NCI-H2081 (cell line): ENCODE measurements around the gene RAP1B.
"Not testable (repeated sequence)": the region's sequence is repeated elsewhere in the genome, so short reads cannot be mapped to it uniquely, and the experiment has no call there.

ENCODE experiments used
- DNase-seq, 2 experiments: peaks; one replicate each; lab custom pipeline; 2025; lab: John Stamatoyannopoulos, UW

RAP1B gene

DNA sequence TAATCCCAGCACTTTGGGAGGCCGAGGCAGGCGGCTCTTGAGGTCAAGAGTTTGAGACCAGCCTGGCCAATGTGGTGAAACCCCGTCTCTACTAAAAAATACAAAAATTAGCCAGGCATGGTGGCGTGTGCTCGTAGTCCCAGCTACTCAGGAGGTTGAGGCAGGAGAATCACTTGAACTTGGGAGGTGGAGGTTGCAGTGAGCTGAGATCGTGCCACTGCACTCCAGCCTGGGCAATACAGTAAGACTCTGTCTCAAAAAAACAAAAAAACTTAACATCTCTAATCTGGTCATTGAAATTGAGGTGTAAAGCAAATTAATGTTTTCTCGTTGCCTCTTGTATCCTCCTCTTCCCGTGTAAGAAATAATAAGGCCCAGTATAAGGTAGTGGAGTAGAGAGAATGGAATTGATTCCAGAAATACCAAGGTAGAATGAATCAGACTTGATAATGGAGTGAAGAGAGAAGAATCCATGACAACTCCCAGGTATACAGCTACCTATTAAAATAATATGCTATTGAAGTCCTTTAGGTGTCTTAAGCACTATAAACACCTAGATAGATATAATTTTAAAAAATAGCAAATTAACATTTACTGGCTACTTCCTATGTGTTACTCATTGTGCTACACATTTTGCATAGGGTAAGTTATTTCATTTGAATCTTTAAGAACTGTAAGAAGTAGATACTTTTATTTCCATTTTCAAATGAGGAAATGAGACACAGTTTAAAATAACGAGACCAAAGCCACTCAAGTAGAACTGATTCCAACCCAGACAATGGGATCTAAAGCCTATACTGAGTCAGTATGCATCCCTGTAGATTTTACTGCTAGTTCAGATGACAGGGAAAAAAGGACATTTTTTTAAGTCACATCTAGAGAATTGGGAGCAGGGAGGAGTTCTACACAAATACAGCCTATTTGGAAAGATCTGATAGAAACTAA is 23.2 kb downstream of the RAP1B start:
- DNase-seq: no peak

DNA sequence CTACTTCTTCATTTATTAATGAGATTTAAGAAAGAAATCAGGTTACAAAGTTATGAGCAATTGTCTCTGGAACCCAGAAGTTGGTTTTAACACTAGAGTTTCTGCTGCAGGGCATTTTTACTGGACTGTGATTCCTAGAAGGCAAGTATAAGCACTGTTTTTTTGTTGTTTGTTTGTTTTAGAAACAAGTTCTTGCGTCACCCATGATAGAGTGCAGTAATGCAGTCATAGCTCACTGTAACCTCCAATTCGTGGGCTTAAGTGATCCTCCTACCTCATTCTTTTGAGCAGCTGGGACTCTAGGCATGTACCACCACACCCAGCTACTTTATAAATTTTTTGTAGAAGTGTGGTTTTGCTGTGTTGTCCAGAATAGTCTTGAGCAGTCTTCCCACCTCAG is 25.6 kb downstream of the RAP1B start:
- DNase-seq: no peak

DNA sequence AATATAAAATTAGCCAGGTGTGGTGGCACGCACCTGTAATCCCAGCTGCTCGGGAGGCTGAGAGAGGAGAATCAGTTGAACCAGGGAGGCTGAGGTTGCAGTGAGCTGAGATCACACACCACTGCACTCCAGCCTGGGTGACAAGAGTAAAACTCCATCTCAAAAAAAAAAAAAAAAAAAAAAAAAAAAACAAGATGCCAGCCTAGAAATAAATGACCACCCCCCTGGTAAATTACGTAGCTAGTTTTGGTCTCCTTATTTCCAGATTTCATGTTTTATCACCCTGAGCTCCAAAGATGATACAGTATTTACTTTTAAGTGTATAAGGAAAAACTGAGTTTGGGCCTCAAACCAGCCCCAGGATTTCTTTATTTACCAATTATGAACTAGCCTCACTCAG is 26.7 kb downstream of the RAP1B start:
- DNase-seq: not testable (repeated sequence)

DNA sequence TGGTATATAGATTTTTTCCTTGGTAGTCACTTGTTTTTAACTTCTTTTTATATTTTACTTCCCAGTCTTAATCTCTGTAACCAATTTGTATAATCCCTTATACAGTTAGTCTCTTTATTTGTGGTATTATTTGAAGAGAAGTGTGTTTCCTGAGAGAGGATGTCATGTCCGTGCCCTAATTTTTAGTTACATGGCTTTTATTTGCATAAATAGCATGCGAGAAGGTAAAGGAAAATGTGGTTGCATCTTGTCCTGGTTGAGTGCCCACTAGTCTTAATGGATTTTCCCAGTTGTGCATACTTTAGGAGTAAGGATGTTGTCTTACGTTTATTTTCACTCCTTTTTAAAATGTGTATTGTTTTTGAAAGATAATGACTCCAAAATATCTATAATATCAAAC is 27.5 kb downstream of the RAP1B start:
- DNase-seq: no peak

DNA sequence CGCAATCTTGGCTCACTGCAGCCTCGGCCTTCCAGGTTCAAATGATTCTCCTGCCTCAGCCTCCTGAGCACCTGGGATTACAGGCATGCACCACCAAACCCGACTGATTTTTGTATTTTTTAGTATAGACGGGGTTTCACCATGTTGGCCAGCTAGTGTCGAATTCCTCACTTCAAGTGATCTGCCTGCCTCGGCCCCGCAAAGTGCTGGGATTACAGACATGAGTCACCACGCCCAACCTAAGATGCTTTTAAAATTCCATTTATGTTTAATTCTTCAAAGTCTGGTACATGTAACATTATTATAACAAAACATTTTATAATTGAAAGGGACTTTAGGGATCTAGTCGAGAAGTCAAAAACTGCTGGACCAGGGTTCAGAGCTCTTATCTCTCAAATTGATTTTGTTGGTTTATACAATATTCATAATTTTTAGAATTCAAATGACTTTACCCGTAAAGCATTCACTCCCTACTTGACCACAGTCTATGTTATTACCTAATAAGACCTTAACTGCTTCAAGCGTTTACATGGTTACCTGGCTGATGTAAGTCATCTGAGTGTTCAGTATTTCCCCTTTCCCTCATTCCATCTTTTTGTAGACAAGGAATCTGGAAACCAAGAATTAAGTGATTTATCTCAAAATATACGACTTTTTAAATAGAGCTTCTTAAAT is 28.2 kb downstream of the RAP1B start:
- DNase-seq: no peak

DNA sequence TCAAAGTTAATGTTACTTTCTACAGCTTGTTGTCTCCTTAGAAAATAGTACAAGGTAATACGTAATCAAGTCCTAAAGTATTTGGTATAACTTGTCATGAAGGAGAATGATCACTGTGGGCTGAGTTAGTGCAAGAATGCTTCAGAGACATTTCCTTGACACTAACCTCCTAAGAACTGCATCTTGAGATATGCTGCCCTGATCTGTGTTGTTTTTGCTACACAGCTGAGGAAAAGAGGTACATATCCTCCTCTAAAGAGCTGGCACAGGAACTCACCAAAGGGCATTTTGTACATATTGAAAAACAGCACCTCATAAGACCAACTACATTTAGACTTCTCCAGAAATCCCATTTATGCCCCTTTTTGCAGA is 28.7 kb downstream of the RAP1B start:
- no peak for DNase-seq

DNA sequence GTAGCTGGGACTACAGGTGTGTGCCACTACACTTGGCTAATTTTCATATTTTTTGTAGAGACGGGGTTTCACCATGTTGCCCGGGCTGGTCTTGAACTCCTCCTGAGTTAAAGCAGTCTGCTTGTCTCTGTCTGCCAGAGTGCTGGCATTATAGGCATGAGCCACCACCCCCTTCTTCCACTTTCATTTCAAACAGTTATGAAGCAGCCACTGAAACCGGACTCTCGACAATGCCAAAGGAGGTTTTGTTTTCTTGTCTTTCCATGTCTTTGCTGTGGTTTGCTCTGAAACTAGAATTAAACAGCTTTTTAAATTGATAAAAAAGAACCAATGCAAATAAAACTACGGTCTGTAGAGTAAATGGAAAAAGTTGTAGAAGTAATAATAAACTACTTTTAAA is 30.4 kb downstream of the RAP1B start:
- no peak for DNase-seq

DNA sequence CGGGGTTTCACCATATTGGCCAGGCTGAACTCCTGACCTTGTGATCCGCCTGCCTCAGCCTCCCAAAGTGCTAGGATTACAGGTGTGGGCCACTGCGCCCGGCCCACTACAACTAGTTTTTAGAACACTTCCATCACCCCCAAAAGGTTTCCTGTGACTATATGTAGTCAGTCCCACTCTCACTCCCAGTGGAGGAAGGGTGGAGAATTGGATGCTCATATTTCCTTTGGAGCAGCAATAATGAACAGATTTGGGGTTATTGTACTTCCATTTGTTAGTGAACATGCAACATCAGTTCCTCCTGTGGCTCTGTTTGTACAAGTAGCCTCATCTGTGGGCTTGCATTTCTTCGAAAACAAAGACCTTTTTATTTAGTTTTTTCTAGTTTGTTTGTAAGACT is 35.8 kb downstream of the RAP1B start:
- no peak for DNase-seq

DNA sequence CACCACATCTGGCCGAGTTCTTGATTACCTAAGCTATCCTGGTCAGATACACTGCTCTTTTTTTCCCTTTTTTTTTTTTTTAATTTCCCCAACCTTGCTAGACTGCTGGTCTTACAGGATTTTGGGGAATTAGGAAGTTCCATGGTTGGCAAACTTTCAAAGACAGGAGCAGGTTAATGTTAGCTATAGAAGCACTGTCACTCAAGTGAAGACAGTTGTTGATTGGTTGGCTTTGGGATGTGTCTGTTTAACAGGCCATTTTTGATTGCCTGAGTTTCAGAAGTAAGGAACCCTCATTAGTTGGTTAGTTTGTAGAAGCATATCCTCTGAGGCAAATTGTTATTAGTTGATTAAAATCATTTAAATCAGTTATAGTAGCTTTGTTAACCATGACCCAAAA is 36.8 kb downstream of the RAP1B start:
- no peak for DNase-seq

DNA sequence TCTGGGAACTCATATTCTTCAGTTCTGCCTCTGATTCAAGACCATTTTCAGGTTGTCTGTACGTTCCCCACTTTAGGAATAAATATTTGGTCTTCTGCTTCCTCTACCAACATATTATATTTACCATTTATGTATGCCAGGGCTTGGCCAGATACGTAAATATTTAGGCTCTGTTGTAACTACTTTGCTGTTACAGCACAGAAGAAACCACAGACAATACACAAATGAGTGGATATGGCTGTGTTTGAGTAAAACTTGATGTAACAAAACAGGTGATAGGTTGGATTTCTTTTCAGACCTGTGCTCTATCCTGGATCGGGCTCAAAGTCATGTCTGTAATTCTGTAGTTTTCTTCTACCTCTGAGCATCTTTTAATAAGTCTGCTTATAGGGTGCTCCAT is 37.5 kb downstream of the RAP1B start:
- no peak for DNase-seq

DNA sequence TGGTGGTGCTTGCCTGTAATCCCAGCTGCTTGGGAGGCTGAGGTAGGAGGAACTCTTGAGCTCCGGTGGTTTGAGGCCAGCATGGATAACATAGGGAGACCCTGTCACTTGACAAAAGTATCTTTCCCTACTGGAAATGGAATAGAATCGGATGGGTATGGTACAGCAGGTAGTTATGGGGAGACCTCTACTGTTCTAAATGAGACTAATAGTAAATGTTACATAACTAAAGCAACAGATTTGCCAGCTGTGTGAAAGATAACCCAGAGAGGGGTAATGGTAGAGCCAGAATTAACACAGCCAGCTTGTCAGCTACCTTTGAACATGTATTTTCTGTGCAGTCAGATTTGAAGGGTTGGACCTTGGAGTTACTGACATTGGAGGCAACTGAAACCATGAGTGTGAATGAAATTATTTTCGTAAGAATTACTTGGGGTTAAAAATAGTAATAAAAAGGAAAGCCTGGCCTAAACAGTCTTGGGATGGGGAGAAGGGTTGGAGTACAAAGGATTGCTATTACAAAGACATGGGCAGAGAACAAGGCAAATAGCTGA is 54.4 kb downstream of the RAP1B start:
- DNase-seq: no peak

DNA sequence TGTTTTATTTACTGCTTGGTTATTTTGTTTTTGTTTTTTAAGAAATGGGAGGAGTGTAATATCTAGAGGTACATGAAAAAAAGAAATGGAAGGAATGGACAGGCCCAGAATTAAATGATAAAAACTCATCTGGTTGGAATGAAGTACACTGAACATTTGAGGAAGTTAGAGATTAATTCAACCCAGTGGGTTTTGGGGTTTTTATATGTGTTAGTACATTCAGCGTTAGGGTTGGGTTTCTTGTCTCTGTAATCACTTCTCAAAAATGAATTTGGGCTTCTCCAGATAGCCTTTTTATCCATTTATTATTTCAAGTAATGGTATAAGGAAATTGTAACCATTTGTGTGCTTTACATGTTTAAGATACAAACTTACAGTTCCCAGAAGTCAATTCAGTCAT is 56.6 kb downstream of the RAP1B start:
- DNase-seq: no peak

DNA sequence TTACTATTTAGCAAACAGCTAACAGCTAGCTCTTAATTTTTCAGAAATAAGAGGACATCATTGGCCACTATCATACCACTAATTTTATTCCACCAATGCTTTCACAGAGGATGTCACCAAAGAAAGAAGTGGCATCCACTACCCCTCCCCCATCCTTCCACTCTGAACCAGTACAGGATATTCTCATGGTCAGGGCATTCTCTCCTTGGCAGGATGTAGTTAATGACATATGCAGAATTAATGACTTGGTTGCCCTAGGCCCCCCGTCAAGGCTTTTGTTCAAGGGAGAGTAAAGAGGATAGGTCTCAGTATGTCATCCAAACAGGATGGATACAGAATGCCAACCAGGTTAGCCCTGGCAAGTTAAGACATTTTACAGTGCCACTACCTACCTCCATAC is 57.2 kb downstream of the RAP1B start:
- peak in 1 of 2 experiments; percentile 13 for DNase-seq

DNA sequence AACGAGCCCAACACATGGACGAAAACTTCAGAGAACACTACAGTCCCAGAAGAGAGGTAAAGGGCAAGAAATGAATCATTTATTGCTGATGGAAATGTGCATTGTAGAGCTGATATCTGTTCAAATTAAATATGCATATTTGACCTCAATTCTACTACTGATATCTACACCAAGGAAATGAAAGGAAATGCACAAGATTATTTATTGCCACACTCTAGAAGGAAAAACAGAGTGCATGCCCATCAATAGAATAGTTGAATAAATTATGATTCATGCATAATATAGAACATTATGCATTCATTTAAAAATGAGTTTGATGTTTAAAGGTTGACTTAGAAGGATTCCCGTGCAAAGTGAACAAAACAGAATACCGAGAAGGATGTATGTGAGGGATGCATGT is 60.5 kb downstream of the RAP1B start:
- DNase-seq: no peak

DNA sequence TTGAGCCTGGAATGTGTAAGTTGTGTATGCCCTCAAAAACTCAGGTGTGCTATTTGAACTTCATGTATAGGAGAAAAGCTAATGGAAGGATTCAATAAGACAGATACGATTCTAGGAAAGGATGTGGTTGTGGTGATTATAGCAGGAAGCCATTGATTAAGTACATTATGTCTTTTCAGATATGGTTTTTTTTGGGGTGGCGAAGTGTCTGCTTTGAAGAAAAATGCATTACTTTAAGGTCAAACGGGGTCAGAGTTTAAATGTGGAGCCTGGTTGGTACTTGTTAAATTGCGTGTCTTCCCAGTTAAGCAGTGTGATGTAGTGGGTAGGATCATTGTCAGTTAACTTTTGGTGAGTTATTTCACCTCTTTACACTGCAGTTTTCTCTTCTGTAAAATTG is 63.1 kb downstream of the RAP1B start:
- DNase-seq: no peak

DNA sequence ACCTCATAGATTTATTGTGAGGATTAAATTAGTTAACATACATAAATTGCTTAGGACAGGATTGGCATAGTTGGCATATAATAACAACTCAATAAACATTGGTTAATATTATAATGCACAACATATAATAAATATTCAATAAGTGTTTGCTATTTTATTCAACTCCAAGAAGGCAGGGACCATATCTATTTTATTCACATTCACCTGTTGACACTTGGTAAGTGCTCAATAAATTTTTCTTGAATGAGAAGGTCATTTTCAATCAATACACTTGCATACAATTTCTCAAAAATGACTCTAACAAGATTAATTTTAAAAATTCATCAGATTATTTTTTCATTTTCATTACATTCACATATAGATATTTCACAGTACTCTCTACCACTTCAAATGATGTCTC is 63.7 kb downstream of the RAP1B start:
- DNase-seq: no peak

DNA sequence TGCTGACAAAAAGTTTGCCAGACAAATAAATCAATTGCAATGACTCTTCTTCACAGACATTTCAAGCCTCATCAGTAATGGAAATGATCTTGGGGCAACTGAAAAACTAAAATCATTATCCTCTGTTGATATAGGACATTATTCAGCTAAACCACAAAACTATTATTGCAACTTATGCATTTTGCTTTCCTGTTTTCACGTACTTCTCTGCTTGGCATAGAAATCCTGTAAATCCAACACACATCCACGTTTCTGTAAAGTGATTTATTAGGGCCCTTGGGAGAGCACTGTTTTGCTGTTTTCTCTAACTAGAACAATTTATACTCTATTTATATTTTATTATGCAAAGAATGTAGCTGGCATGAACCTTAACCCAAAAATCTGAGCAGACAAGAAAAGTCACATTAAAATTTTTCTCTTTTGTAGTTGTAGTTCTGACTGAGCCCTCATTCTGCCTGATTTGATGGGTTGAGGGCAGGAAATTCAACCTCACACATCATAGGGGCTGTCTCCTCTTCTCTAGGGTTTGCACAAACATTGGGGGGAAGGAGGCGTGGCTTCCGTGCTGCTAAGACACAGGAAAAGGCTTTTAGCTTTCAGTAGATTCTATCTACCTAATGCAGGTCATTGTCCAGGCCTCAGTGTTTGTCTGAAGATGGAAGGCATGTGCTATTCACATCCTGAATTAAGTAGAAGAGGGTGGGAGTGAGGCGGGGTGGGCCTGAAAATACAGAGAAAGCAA is 64.6 kb downstream of the RAP1B start:
- DNase-seq: no peak

DNA sequence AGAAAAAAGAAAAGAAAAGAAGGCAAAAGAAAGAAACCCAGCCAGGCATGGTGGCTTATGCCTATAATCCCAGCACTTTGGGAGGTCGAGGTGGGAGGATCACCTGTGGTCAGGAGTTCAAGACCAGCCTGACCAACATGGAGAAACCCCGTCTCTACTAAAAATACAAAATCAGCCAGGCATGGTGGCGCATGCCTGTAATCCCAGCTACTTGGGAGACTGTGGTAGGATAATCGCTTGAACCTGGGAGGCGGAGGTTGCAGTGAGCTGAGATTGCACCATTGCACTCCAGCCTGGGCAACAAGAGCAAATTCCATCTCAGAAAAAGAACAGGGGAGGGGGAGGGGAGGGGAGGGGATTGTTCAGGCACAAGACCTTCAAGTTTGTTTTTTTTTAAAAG is 66.2 kb downstream of the RAP1B start:
- DNase-seq: not testable (repeated sequence)

DNA sequence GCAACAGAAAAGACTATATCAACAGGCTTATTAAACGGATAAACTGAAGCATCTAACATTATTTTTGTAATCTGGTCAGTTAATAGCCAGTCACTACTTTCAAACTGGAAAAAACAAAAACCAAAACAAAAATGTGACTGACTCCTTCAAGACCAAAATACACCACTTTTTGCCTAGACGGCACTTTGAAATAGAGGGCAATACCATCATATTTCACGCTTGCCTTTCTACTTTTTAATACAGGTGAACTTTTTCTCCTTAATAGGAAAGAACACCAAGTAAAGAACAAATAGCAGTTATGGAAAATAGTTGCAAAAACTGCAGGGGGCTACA is 75.5 kb downstream of the RAP1B start:
- DNase-seq: no peak

DNA sequence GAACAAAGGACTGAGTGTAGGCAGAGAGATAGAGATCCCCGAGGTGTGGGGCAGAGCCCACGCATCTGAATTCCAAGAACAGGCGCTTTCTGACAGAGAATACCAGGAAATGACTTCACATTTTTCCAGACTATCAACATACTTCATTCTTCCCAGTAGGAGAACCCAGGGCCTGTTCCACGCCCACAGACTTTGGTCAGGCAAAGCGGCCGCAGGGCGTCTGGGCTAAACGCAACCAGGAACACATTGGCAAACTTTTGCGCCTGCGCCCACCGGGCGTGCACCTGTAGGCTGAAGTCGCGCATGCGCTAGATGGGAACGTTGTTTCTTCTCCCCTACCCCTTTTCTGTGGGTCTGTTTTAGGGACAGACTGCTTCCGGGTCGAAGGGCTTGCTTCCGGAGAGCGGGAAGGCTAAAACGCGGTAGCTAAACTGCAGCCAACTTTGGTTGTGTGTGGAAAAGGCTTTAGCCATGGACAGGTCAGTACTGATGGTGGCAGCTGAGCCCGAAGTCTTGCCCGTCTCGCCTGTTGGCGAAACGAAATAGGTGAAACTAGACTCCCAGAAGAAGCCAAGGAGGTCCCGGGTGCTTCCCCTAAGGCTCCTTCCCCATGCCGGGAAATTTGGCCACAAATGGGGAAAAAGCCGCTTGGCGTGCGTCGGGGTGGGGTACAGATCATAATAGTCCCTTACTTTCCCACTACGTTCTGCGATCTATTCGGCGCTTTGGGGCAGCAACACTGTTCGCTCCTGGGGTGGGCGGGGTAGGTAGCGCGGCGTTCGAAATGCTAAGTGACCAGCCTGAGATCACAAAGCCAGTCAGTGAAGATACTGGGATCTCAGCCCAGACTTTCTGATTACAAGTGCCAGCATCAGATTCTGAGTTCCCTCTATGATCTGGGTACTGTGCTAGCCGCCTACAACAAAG is 76.2 kb downstream of the RAP1B start, which contains the start of gene NUP107:
Gene NUP107 (plus strand): TSS at position 384 of the 927 bp plus-strand sequence. CDS start 88 bp downstream, at position 472.
- DNase-seq: peak; percentile 98 to 99

DNA sequence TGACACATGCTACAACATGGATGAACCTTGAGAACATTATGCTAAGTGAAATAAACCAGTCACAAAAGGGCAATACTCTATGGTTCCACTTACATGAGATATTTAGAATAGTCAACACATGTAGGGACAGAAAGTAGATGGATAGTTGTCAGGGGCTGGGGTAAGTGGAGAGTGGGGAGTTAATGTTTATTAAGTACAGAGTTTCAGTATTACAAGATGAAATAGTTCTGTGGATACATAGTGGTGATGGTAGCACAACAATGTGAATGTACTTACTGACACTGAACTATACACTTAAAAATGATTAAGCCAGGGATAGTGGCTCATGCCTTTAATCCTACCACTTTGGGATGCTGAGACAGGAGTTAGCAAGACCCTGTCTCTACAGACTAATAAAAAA is 84.8 kb downstream of the RAP1B start:
- DNase-seq: no peak
